Effector memory CD8-positive, alpha-beta T cell (primary cell): Measurements from ENCODE around the gene C1orf159.

Source experiments
- ATAC-seq: fragments of 150-1000 bp; cut with Tn5 transposase; replicated peaks from 2 replicates; pipeline ENCODE4 v1.10.0; 2021; ENCODE audit warnings: mild to moderate bottlenecking, moderate library complexity
- DNase-seq, 3 experiments: peaks; one replicate each; pipeline ENCODE4 v3.0.0; 2021
- H3K27ac Mint-ChIP-seq, 2 donors: one replicate each; pipeline ENCODE4 v1.8.0; 2022; ENCODE audit warnings: mild to moderate bottlenecking in 2 of 2, mixed read lengths in 2 of 2, moderate library complexity in 2 of 2
- H3K27me3 Mint-ChIP-seq, 2 donors: one replicate each; pipeline ENCODE4 v1.8.0; 2022; ENCODE audit warnings: mixed read lengths in 2 of 2
- H3K36me3 Mint-ChIP-seq: one replicate; pipeline ENCODE4 v1.8.0; 2022; ENCODE audit warnings: mild to moderate bottlenecking, moderate library complexity, mixed read lengths; ENCODE audit not compliant: insufficient read depth
- H3K4me1 Mint-ChIP-seq, 2 donors: one replicate each; pipeline ENCODE4 v1.8.0; 2022; ENCODE audit warnings: low read depth in 2 of 2, mixed read lengths in 2 of 2
- H3K4me3 Mint-ChIP-seq, 2 donors: one replicate each; pipeline ENCODE4 v1.8.0; 2022; ENCODE audit warnings: mild to moderate bottlenecking in 2 of 2, mixed read lengths in 2 of 2, moderate library complexity in 2 of 2
- H3K9me3 Mint-ChIP-seq, 2 donors: one replicate each; pipeline ENCODE4 v1.8.0; 2022; ENCODE audit warnings: mixed read lengths in 2 of 2

C1orf159 gene

GRCh38 chr1:1122981-1123480 is 7.1 kb upstream of the C1orf159 start:
- ATAC-seq, result no peak
- H3K4me1 Mint-ChIP-seq, result peaks cover 0 to 7% of the 10 kb centered on the region in 2 donors

GRCh38 chr1:1122078-1122811 is 6.4 kb upstream of the C1orf159 start:
- Mint-ChIP-seq H3K27me3 (peaks cover 0 to 23% of the 10 kb centered on the region in 2 donors), H3K4me3 (peak overlapping the region in 1 of 2 donors; percentile 41), H3K4me1 (peaks cover 0 to 7% of the 10 kb centered on the region in 2 donors), H3K27ac (no peak overlapping the region), H3K36me3 (no peaks in the 10 kb centered on the region), H3K9me3 (no peaks in the 10 kb centered on the region)
- peak; percentile 81 to 85 (median 83) for DNase-seq
- peak; percentile 98 for ATAC-seq

More at GRCh38 chr1:1122981-1123480, 7.1 kb upstream of the C1orf159 start:
- peaks cover 0 to 23% of the 10 kb centered on the region in 2 donors for H3K27me3 Mint-ChIP-seq
- no peaks in the 10 kb centered on the region for H3K36me3 Mint-ChIP-seq
- no peak overlapping the region for H3K27ac Mint-ChIP-seq
- no peak for DNase-seq
- peak overlapping the region in 1 of 2 donors; percentile 41 for H3K4me3 Mint-ChIP-seq
- H3K9me3 Mint-ChIP-seq, result no peaks in the 10 kb centered on the region

GRCh38 chr1:1121611-1122077 is 5.8 kb upstream of the C1orf159 start:
- Mint-ChIP-seq H3K4me3 (no peak overlapping the region), H3K9me3 (no peaks in the 10 kb centered on the region), H3K4me1 (peaks cover 3 to 9% of the 10 kb centered on the region in 2 donors), H3K27me3 (peaks cover 0 to 23% of the 10 kb centered on the region in 2 donors), H3K27ac (no peak overlapping the region), H3K36me3 (no peaks in the 10 kb centered on the region)
- ATAC-seq, result no peak
- no peak for DNase-seq

- no peak overlapping the region for H3K27ac Mint-ChIP-seq
- no peak for ATAC-seq
- no peak for DNase-seq
- H3K4me3 Mint-ChIP-seq, result no peak overlapping the region
- H3K36me3 Mint-ChIP-seq, result no peaks in the 10 kb centered on the region
- no peaks in the 10 kb centered on the region for H3K9me3 Mint-ChIP-seq
- H3K27me3 Mint-ChIP-seq, result peaks cover 0 to 23% of the 10 kb centered on the region in 2 donors
- peaks cover 5 to 9% of the 10 kb centered on the region in 2 donors for H3K4me1 Mint-ChIP-seq
These were observed 5.1 kb upstream of the C1orf159 start for GRCh38 chr1:1120866-1121591.

GRCh38 chr1:1120096-1120495 is 4.2 kb upstream of the C1orf159 start:
- ATAC-seq (no peak), DNase-seq (no peak)
- Mint-ChIP-seq H3K4me1 (peaks cover 8 to 10% of the 10 kb centered on the region in 2 donors), H3K36me3 (no peaks in the 10 kb centered on the region), H3K4me3 (no peak overlapping the region), H3K9me3 (no peaks in the 10 kb centered on the region), H3K27ac (no peak overlapping the region), H3K27me3 (peaks cover 0 to 23% of the 10 kb centered on the region in 2 donors)

- DNase-seq (no peak), ATAC-seq (no peak)
- H3K9me3 Mint-ChIP-seq, result no peaks in the 10 kb centered on the region
- peaks cover 12 to 15% of the 10 kb centered on the region in 2 donors for H3K4me1 Mint-ChIP-seq
- H3K27ac Mint-ChIP-seq, result no peak overlapping the region
- H3K4me3 Mint-ChIP-seq, result no peak overlapping the region
- H3K36me3 Mint-ChIP-seq, result no peaks in the 10 kb centered on the region
- peaks cover 0 to 23% of the 10 kb centered on the region in 2 donors for H3K27me3 Mint-ChIP-seq
These were observed 3.5 kb upstream of the C1orf159 start for GRCh38 chr1:1119272-1119890.

- DNase-seq, result no peak
- Mint-ChIP-seq H3K9me3 (no peaks in the 10 kb centered on the region), H3K4me1 (peaks cover 12% of the 10 kb centered on the region in 2 donors), H3K36me3 (no peaks in the 10 kb centered on the region), H3K27ac (no peak overlapping the region), H3K4me3 (no peak overlapping the region), H3K27me3 (peaks cover 0 to 23% of the 10 kb centered on the region in 2 donors)
- no peak for ATAC-seq
These were observed 3.0 kb upstream of the C1orf159 start for GRCh38 chr1:1118876-1119220.

- no peaks in the 10 kb centered on the region for H3K36me3 Mint-ChIP-seq
- no peak for DNase-seq
- ATAC-seq, result no peak
- peaks cover 0 to 23% of the 10 kb centered on the region in 2 donors for H3K27me3 Mint-ChIP-seq
- no peaks in the 10 kb centered on the region for H3K9me3 Mint-ChIP-seq
- H3K4me3 Mint-ChIP-seq, result peak overlapping the region in 1 of 2 donors; percentile 41
- H3K27ac Mint-ChIP-seq, result no peak overlapping the region
- H3K4me1 Mint-ChIP-seq, result peaks cover 8 to 12% of the 10 kb centered on the region in 2 donors
These were observed 2.4 kb upstream of the C1orf159 start for GRCh38 chr1:1118011-1118875.

GRCh38 chr1:1117469-1117831 is 1.6 kb upstream of the C1orf159 start:
- H3K4me3 Mint-ChIP-seq, result peak overlapping the region; percentile 41 to 50
- H3K9me3 Mint-ChIP-seq, result no peaks in the 10 kb centered on the region
- peaks cover 9 to 16% of the 10 kb centered on the region in 2 donors for H3K4me1 Mint-ChIP-seq
- no peak overlapping the region for H3K27ac Mint-ChIP-seq
- no peak for ATAC-seq
- peaks cover 0 to 23% of the 10 kb centered on the region in 2 donors for H3K27me3 Mint-ChIP-seq
- peaks cover 3% of the 10 kb centered on the region for H3K36me3 Mint-ChIP-seq
- no peak for DNase-seq

GRCh38 chr1:1116701-1117468 is 996 bp upstream of the C1orf159 start:
- Mint-ChIP-seq H3K27ac (no peak overlapping the region), H3K4me3 (peak overlapping the region; percentile 41 to 50)

GRCh38 chr1:1115136-1115785 is 628 bp downstream of the C1orf159 start:
- no peaks in the 10 kb centered on the region for H3K9me3 Mint-ChIP-seq
- H3K4me1 Mint-ChIP-seq, result peaks cover 9 to 18% of the 10 kb centered on the region in 2 donors
- peaks cover 4% of the 10 kb centered on the region for H3K36me3 Mint-ChIP-seq
- peak overlapping the region; percentile 67 to 89 for H3K4me3 Mint-ChIP-seq
- DNase-seq (no peak), ATAC-seq (no peak)
- peaks cover 0 to 13% of the 10 kb centered on the region in 2 donors for H3K27me3 Mint-ChIP-seq
- peak overlapping the region; percentile 84 to 89 for H3K27ac Mint-ChIP-seq

More at GRCh38 chr1:1116701-1117468, 996 bp upstream of the C1orf159 start:
- Mint-ChIP-seq H3K27me3 (peaks cover 0 to 23% of the 10 kb centered on the region in 2 donors), H3K9me3 (no peaks in the 10 kb centered on the region), H3K4me1 (peaks cover 9 to 18% of the 10 kb centered on the region in 2 donors), H3K36me3 (peaks cover 4% of the 10 kb centered on the region)
- peak; percentile 11 for ATAC-seq
- DNase-seq, result peak; percentile 27 to 42 (median 34)

- no peaks in the 10 kb centered on the region for H3K9me3 Mint-ChIP-seq
- no peak overlapping the region for H3K27ac Mint-ChIP-seq
- peak overlapping the region; percentile 66 to 67 for H3K4me3 Mint-ChIP-seq
- H3K27me3 Mint-ChIP-seq, result peaks cover 0 to 8% of the 10 kb centered on the region in 2 donors
- H3K4me1 Mint-ChIP-seq, result peaks cover 9 to 18% of the 10 kb centered on the region in 2 donors
- DNase-seq (no peak), ATAC-seq (no peak)
- H3K36me3 Mint-ChIP-seq, result peaks cover 4% of the 10 kb centered on the region
These were observed 1.5 kb downstream of the C1orf159 start for GRCh38 chr1:1114431-1114830.
